HEK293 (cell line): ENCODE results near the gene MPHOSPH10.
"Not testable (repeated sequence)": the region's sequence is repeated elsewhere in the genome, so short reads cannot be mapped to it uniquely, and the experiment has no call there.

ENCODE experiments used
- CTCF ChIA-PET: fragments of 350-600 bp; formaldehyde crosslinking; extraction: SDS; loops from one replicate; lab custom pipeline; 2021; ENCODE audit warnings: antibody characterized with exemption; lab: Yijun Ruan, JAX
- POLR2A ChIA-PET: fragments of 300-600 bp; formaldehyde crosslinking; extraction: SDS; loops from one replicate; lab custom pipeline; 2020; ENCODE audit warnings: antibody characterized with exemption, inconsistent platforms; lab: Yijun Ruan, JAX
- H3K27ac ChIP-seq: fragments of 200-500 bp; sonication (Bioruptor generic); 2 replicates; pipeline ENCODE4 v1.5.1; 2014; ENCODE audit warnings: low read depth, low read length, control low read depth, inconsistent platforms; ENCODE audit errors: extremely low read depth
- H3K36me3 ChIP-seq, 2 experiments: fragments of 200-500 bp in 1 of 2; sonication (Bioruptor generic) in 1 of 2; 1 replicate in 1 of 2; 2 replicates in 1 of 2; pipeline ENCODE4 v1.5.1; 2014 to 2017; ENCODE audit warnings: inconsistent platforms in 2 of 2, low read length in 2 of 2; ENCODE audit not compliant: control insufficient read depth in 2 of 2, insufficient read depth in 1 of 2
- H3K4me1 ChIP-seq: fragments of 200-500 bp; sonication (Bioruptor generic); 2 replicates; pipeline ENCODE4 v1.5.1; 2014; ENCODE audit warnings: mild to moderate bottlenecking, low read length, inconsistent platforms; ENCODE audit not compliant: control insufficient read depth, insufficient read depth
- H3K4me3 ChIP-seq: 2 replicates; pipeline ENCODE4 v1.5.1; 2011; ENCODE audit warnings: low read depth, mild to moderate bottlenecking, control low read depth, low read length, moderate library complexity
- H3K9me3 ChIP-seq: fragments of 200-500 bp; sonication (Bioruptor generic); 2 replicates; pipeline ENCODE4 v1.5.1; 2014; ENCODE audit warnings: low read depth, low read length, inconsistent platforms; ENCODE audit not compliant: control insufficient read depth, insufficient read depth
- ZBTB1 ChIP-seq: fragments of 450-650 bp; formaldehyde crosslinking; IDR thresholded peaks from 2 replicates; pipeline ENCODE4 v1.5.1; 2016; ENCODE audit warnings: missing biosample characterization, missing genetic modification characterization
- ZNF157 ChIP-seq: fragments of 450-650 bp; formaldehyde crosslinking; IDR thresholded peaks from 2 replicates; pipeline ENCODE4 v1.5.1; 2016; ENCODE audit warnings: missing biosample characterization, missing genetic modification characterization
- ZNF214 ChIP-seq: fragments of 450-650 bp; formaldehyde crosslinking; IDR thresholded peaks from 2 replicates; pipeline ENCODE4 v1.5.1; 2017; ENCODE audit warnings: missing biosample characterization, mild to moderate bottlenecking, missing genetic modification characterization, borderline replicate concordance
- ZNF335 ChIP-seq: fragments of 450-650 bp; formaldehyde crosslinking; conservative IDR thresholded peaks from 2 replicates; pipeline ENCODE4 v1.5.1; 2016; ENCODE audit warnings: missing biosample characterization, missing genetic modification characterization
- ZNF654 ChIP-seq: fragments of 450-650 bp; formaldehyde crosslinking; IDR thresholded peaks from 2 replicates; pipeline ENCODE4 v1.5.1; 2016; ENCODE audit warnings: low read depth, missing biosample characterization, missing genetic modification characterization
- TF ChIP-seq, protein P1 (sequence below): fragments of 450-650 bp; formaldehyde crosslinking; IDR thresholded peaks from 2 replicates; pipeline ENCODE4 v1.5.1; 2016; ENCODE audit warnings: missing biosample characterization, missing genetic modification characterization
- TF ChIP-seq, protein P2 (sequence below): fragments of 450-650 bp; formaldehyde crosslinking; IDR thresholded peaks from 2 replicates; pipeline ENCODE4; 2016; ENCODE audit warnings: missing biosample characterization, missing genetic modification characterization
- TF ChIP-seq, protein P3 (sequence below): fragments of 450-650 bp; formaldehyde crosslinking; IDR thresholded peaks from 2 replicates; pipeline ENCODE4 v1.5.1; 2016; ENCODE audit warnings: missing biosample characterization, missing genetic modification characterization

The MPHOSPH10 gene

DNA sequence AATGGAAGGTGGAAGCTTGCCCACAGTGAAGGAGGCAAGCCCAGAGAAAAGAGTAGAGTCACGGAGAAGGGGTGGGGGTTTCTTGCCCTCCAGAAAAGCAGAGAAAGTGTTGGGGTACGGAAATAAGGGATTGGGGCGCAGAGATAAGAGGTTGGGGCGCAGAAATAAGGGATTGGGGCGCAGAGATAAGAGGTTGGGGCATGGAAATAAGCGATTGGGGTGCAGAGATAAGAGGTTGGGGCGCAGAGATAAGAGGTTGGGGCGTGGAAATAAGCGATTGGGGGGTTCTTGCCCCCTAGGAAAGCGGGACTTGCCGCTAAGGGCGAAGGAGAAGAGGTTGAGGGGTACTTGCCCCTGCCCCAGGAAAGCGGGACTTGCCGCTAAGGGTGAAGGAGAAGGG is 41.0 kb upstream of the MPHOSPH10 start:
- H3K27ac ChIP-seq, H3K9me3 ChIP-seq, POLR2A ChIA-PET, CTCF ChIA-PET, H3K36me3 ChIP-seq, H3K4me1 ChIP-seq, H3K4me3 ChIP-seq: not testable (repeated sequence)
- TF ChIP-seq, protein P1, sequence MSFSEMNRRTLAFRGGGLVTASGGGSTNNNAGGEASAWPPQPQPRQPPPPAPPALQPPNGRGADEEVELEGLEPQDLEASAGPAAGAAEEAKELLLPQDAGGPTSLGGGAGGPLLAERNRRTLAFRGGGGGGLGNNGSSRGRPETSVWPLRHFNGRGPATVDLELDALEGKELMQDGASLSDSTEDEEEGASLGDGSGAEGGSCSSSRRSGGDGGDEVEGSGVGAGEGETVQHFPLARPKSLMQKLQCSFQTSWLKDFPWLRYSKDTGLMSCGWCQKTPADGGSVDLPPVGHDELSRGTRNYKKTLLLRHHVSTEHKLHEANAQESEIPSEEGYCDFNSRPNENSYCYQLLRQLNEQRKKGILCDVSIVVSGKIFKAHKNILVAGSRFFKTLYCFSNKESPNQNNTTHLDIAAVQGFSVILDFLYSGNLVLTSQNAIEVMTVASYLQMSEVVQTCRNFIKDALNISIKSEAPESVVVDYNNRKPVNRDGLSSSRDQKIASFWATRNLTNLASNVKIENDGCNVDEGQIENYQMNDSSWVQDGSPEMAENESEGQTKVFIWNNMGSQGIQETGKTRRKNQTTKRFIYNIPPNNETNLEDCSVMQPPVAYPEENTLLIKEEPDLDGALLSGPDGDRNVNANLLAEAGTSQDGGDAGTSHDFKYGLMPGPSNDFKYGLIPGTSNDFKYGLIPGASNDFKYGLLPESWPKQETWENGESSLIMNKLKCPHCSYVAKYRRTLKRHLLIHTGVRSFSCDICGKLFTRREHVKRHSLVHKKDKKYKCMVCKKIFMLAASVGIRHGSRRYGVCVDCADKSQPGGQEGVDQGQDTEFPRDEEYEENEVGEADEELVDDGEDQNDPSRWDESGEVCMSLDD (tag by site-specific recombination): peak; percentile 28; the same call in 1 of the 2 replicates

GRCh38 chr2:71091808-71092207 is 38.6 kb upstream of the MPHOSPH10 start:
- H3K9me3 ChIP-seq, H3K36me3 ChIP-seq, H3K4me1 ChIP-seq, H3K27ac ChIP-seq, H3K4me3 ChIP-seq, POLR2A ChIA-PET: not testable (repeated sequence)
- CTCF ChIA-PET: interaction anchor here (0.6 to 2.2 kb wide), 2 partner anchors 9 to 14 kb away, joined by 3 to 12 read pairs; no protein-coding TSS in a partner anchor

DNA sequence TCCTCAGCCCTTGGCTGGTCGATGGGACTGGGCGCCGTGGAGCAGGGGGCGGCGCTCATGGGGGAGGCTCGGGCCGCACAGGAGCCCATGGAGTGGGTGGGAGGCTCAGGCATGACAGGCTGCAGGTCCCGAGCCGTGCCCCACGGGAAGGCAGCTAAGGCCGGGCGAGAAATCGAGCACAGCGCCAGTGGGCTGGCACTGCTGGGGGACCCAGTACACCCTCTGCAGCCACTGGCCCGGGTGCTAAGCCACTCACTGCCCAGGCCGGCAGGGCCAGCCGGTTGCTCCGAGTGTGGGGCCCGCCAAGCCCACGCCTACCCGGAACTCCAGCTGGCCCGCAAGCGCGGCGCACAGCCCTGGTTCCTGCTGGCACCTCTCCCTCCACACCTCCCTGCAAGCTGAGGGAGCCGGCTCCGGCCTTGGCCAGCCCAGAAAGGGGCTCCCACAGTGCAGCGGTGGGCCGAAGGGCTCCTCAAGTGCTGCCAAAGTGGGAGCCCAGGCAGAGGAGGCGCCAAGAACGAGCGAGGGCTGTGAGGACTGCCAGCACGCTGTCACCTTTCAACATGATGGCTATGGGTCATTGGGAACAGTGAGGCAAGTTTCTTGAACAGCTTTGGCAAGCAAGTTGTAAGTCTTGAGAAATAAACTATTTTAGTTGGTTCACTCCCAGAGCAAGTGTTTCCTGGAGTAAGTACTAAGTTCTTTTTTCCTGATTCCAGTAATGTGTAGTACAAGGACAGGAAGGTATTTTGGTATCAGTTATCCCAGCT is 37.8 kb upstream of the MPHOSPH10 start:
- POLR2A ChIA-PET, H3K27ac ChIP-seq: not testable (repeated sequence)
- CTCF ChIA-PET: interaction anchor here (0.6 to 2.2 kb wide), 3 partner anchors 8 to 22 kb away, joined by 3 to 12 read pairs (median 3); no protein-coding TSS in a partner anchor

GRCh38 chr2:71100195-71100964 is 30.1 kb upstream of the MPHOSPH10 start:
- ChIA-PET CTCF (interaction anchor here (0.6 to 2.5 kb wide), 28 partner anchors 9 to 410 kb away, joined by 3 to 29 read pairs (median 4); partner anchors contain the start of genes MCEE, MPHOSPH10 and NAGK), POLR2A (interaction anchor here (1.0 to 2.3 kb wide), 3 partner anchors 29 to 32 kb away, joined by 3 to 11 read pairs (median 7); partner anchors contain the start of genes MCEE and NAGK)
- no peaks in the 10 kb centered on the region for H3K9me3 ChIP-seq
- H3K4me1 ChIP-seq: no peaks in the 10 kb centered on the region
- no peak for TF ChIP-seq ZBTB1 (tag by site-specific recombination)
- TF ChIP-seq ZNF654 (tag by site-specific recombination): peak; percentile 33
- TF ChIP-seq ZNF214 (tag by site-specific recombination): no peak
- TF ChIP-seq, protein P2, sequence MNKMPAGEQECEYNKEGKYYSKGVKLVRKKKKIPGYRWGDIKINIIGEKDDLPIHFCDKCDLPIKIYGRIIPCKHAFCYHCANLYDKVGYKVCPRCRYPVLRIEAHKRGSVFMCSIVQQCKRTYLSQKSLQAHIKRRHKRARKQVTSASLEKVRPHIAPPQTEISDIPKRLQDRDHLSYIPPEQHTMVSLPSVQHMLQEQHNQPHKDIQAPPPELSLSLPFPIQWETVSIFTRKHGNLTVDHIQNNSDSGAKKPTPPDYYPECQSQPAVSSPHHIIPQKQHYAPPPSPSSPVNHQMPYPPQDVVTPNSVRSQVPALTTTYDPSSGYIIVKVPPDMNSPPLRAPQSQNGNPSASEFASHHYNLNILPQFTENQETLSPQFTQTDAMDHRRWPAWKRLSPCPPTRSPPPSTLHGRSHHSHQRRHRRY (tag by site-specific recombination): no peak
- 0 out of 2 replicates have a peak, but pooled peaks have one; percentile 36 for TF ChIP-seq ZNF335 (tag by site-specific recombination)
- TF ChIP-seq, protein P3, sequence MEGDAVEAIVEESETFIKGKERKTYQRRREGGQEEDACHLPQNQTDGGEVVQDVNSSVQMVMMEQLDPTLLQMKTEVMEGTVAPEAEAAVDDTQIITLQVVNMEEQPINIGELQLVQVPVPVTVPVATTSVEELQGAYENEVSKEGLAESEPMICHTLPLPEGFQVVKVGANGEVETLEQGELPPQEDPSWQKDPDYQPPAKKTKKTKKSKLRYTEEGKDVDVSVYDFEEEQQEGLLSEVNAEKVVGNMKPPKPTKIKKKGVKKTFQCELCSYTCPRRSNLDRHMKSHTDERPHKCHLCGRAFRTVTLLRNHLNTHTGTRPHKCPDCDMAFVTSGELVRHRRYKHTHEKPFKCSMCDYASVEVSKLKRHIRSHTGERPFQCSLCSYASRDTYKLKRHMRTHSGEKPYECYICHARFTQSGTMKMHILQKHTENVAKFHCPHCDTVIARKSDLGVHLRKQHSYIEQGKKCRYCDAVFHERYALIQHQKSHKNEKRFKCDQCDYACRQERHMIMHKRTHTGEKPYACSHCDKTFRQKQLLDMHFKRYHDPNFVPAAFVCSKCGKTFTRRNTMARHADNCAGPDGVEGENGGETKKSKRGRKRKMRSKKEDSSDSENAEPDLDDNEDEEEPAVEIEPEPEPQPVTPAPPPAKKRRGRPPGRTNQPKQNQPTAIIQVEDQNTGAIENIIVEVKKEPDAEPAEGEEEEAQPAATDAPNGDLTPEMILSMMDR: 0 out of 2 replicates have a peak, but pooled peaks have one; percentile 18
- TF ChIP-seq ZNF157 (tag by site-specific recombination): no peak
- H3K4me3 ChIP-seq: no peak overlapping the region
- no peaks in the 10 kb centered on the region for H3K36me3 ChIP-seq
- no peak overlapping the region for H3K27ac ChIP-seq

More for the DNA sequence above, 37.8 kb upstream of the MPHOSPH10 start:
- H3K9me3 ChIP-seq, H3K4me3 ChIP-seq, H3K4me1 ChIP-seq, H3K36me3 ChIP-seq: not testable (repeated sequence)
